Activated CD4-positive, alpha-beta memory T cell treated with anti-CD3 and anti-CD28 coated beads, Interleukin-2, amount 10 ng/mL, durations not matched to agents 7 days and 5 days (primary cell): Measurements from ENCODE around the gene ATP6V0A1. TPM values are rescaled to one million over a fixed set of nuclear protein-coding genes. Genes with fewer than 3 reads are reported as not detected.

Experiments used
- total RNA-seq, 2 experiments: library from RNA; stranded (reverse); gene quantifications; one replicate each; pipeline ENCODE4 v1.2.3, GENCODE V29; 2021

The ATP6V0A1 gene
- total RNA-seq, 2 experiments from 2014 or later = 5.8 to 8.6 TPM

Other genes with a start within 250 kb of the ATP6V0A1 start
- gene STAT5B, start 182.5 kb upstream of the ATP6V0A1 start, total RNA-seq = 100 to 1,000 TPM; 163 to 171 TPM
- gene STAT5A, start 170.4 kb upstream of the ATP6V0A1 start, total RNA-seq = 10 to 100 TPM; 88.4 to 96.7 TPM
- gene STAT3, start 70.4 kb upstream of the ATP6V0A1 start, total RNA-seq = 100 to 1,000 TPM; 130 to 135 TPM
- 1 to 10 TPM; 1.0 to 1.1 TPM for gene CAVIN1, start 35.6 kb upstream of the ATP6V0A1 start, total RNA-seq
- gene NAGLU, start 77.4 kb downstream of the ATP6V0A1 start, total RNA-seq = 10 to 100 TPM; 15.9 to 17.5 TPM
- gene HSD17B1, start 94.0 kb downstream of the ATP6V0A1 start, total RNA-seq = under 1 TPM; 0.73 to 0.76 TPM
- 10 to 100 TPM; 80.1 to 84.3 TPM for gene COASY, start 103.3 kb downstream of the ATP6V0A1 start, total RNA-seq
- gene MLX, start 108.2 kb downstream of the ATP6V0A1 start, total RNA-seq = 10 to 100 TPM; 52.2 to 53.8 TPM
- 10 to 100 TPM; 14.7 to 16.1 TPM for gene PSMC3IP, start 118.9 kb downstream of the ATP6V0A1 start, total RNA-seq
- gene RETREG3, start 150.5 kb downstream of the ATP6V0A1 start, total RNA-seq = 10 to 100 TPM; 73.9 to 75.5 TPM
- 10 to 100 TPM; 53.3 to 56.3 TPM for gene TUBG1, start 150.8 kb downstream of the ATP6V0A1 start, total RNA-seq
- gene TUBG2, start 200.4 kb downstream of the ATP6V0A1 start, total RNA-seq = 1 to 10 TPM; 7.2 to 7.5 TPM
- 1 to 10 TPM; 1.8 to 3.1 TPM for gene PLEKHH3, start 218.1 kb downstream of the ATP6V0A1 start, total RNA-seq
- 1 to 10 TPM in 1 of 2 experiments, under 1 TPM in 1; 0.68 to 1.1 TPM for gene CCR10, start 223.0 kb downstream of the ATP6V0A1 start, total RNA-seq
- 1 to 10 TPM; 1.2 TPM for gene CNTNAP1, start 223.7 kb downstream of the ATP6V0A1 start, total RNA-seq